ENCODE data around the gene MAP3K3. TPM values are rescaled to one million over a fixed set of nuclear protein-coding genes. Genes with fewer than 3 reads are reported as not detected.

MAP3K3 gene
- total and polyA plus RNA-seq, 2 experiments from 2014 or later, result 8.6 to 36.7 TPM

- H3K9ac ChIP-seq, result no peak overlapping the region
- 0 out of 2 replicates have a peak, but pooled peaks cover 4% of the 10 kb centered on the region for H3K4me1 ChIP-seq (ENCODE audit: insufficient read depth)
- no peak overlapping the region for H3K4me2 ChIP-seq (ENCODE audit: unreplicated experiment)
- no peaks in the 10 kb centered on the region for H3K9me3 ChIP-seq (ENCODE audit: low read depth)
- no peak overlapping the region for H3K27ac ChIP-seq
- WGBS, 2 experiments (ENCODE audit: low coverage in 1 of 2, low lambda C conversion rate in 2 of 2, missing lambda C conversion rate in 2 of 2), result 72 to 78% methylated on average over 17 to 24 of the region's 24 CpGs
- no peak overlapping the region for H3K4me3 ChIP-seq
- DNase-seq, result no peak
- H3F3A ChIP-seq (ENCODE audit: insufficient read depth), result peaks cover 16% of the 10 kb centered on the region; the same call in 1 of the 2 replicates
- no peaks in the 10 kb centered on the region for H3K36me3 ChIP-seq (ENCODE audit: low read depth)
- H3K9me2 ChIP-seq (ENCODE audit: insufficient read depth), result no peaks in the 10 kb centered on the region
- no peak for TF ChIP-seq EZH2 (IDR thresholded peaks at IDR 0.05; ENCODE audit: insufficient read depth, poor library complexity, severe bottlenecking)
- TF ChIP-seq EZH2phosphoT487 (IDR thresholded peaks at IDR 0.05; ENCODE audit: insufficient read depth, low read depth), result no peak
- no peaks in the 10 kb centered on the region for H3K79me2 ChIP-seq (ENCODE audit: insufficient read depth)
- no peaks in the 10 kb centered on the region for H4K20me1 ChIP-seq (ENCODE audit: insufficient read depth)
- in situ Hi-C loops (cut with MboI), result no loop called here
- no peaks in the 10 kb centered on the region for H3K27me3 ChIP-seq (replicated peaks; ENCODE audit: insufficient read depth)
- H2AFZ ChIP-seq, result no peak overlapping the region
Measured at GRCh38 chr17:63698381-63698885, 76.2 kb downstream of the MAP3K3 start.

- Histone ChIP-seq H3K79me2 (ENCODE audit: insufficient read depth) (no peaks in the 10 kb centered on the region), H3K4me1 (ENCODE audit: insufficient read depth) (0 out of 2 replicates have a peak, but pooled peaks cover 4% of the 10 kb centered on the region), H3K27ac (no peak overlapping the region), H3K4me3 (peak overlapping the region; percentile 62), H3K4me2 (ENCODE audit: unreplicated experiment) (peak overlapping the region; percentile 31), H3K36me3 (ENCODE audit: low read depth) (no peaks in the 10 kb centered on the region), H4K20me1 (ENCODE audit: insufficient read depth) (no peaks in the 10 kb centered on the region), H3K9me3 (ENCODE audit: low read depth) (no peaks in the 10 kb centered on the region), H2AFZ (no peak overlapping the region), H3K27me3 (replicated peaks; ENCODE audit: insufficient read depth) (no peaks in the 10 kb centered on the region), H3K9ac (peak overlapping the region; percentile 56; the same call in 1 of the 2 replicates), H3K9me2 (ENCODE audit: insufficient read depth) (no peaks in the 10 kb centered on the region), H3F3A (ENCODE audit: insufficient read depth) (peaks cover 16% of the 10 kb centered on the region; the same call in 1 of the 2 replicates)
- no peak for TF ChIP-seq EZH2phosphoT487 (IDR thresholded peaks at IDR 0.05; ENCODE audit: insufficient read depth, low read depth)
- TF ChIP-seq EZH2 (IDR thresholded peaks at IDR 0.05; ENCODE audit: insufficient read depth, poor library complexity, severe bottlenecking), result no peak
- DNase-seq, result peak; percentile 50
- WGBS, 2 experiments (ENCODE audit: low coverage in 1 of 2, low lambda C conversion rate in 2 of 2, missing lambda C conversion rate in 2 of 2), result 15 to 37% methylated on average over 18 to 44 of the region's 45 CpGs
- in situ Hi-C loops (cut with MboI), result no loop called here
Measured at GRCh38 chr17:63698886-63699637, 76.8 kb downstream of the MAP3K3 start.

DNA sequence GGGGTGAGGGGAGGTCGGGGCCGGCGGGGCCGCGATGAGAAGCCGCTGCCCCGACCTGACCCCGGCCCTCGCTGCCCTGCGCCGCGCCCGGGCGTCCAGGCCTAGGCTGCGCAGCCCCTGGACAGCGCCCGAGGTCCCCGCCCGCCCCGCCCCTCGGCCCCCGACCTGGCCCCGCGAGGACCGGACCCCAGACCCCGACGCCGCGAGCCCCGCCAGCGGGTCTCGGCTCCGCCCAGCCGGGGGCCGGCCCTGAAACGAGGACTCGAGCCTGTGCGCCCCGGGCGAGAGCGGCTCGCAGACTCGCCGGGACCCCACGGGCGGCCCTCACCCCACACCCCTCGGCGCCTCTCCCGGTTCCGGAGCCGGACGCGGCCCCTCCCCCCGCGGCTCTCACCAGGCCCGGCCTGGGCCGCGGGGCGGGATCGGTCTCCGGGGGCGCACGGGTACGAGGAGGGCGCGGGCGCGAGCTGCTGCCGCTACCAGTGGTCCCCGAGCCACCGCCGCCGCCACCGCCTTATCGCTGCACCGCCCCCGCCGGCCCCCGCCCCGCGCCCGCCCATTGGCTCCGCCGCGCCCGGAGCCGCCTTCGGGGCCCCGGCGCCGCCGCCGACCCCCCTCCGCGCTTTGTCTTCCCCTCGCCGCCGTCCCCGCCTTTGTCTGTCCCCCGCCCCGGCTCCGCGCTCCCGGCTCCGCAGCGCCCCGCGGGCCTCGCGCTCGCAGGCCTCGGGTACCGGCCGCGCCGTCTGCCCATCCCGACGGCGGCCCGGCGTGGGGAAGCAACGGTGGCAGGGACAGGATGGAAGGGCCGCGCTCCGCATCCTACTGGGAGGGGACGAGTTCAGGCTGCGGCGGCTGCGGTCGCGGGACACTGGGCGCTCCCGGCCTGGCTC is 77.7 kb downstream of the MAP3K3 start, which contains the start of gene LIMD2:
TSS of gene LIMD2 (minus strand) at position 488 of the 890 bp plus-strand sequence. CDS start 827 bp downstream, outside the sequence.
- Histone ChIP-seq H3K79me2 (ENCODE audit: insufficient read depth) (no peaks in the 10 kb centered on the region), H3K4me3 (peak within 1 kb of the TSS; percentile 62), H3K9ac (peak within 1 kb of the TSS; percentile 56), H3K4me1 (ENCODE audit: insufficient read depth) (0 out of 2 replicates have a peak, but pooled peaks cover 4% of the 10 kb centered on the region), H3F3A (ENCODE audit: insufficient read depth) (peaks cover 16% of the 10 kb centered on the region; the same call in 1 of the 2 replicates), H3K27ac (peak within 1 kb of the TSS; percentile 41), H3K4me2 (ENCODE audit: unreplicated experiment) (peak within 1 kb of the TSS; percentile 56), H3K9me3 (ENCODE audit: low read depth) (no peaks in the 10 kb centered on the region), H4K20me1 (ENCODE audit: insufficient read depth) (no peaks in the 10 kb centered on the region), H3K9me2 (ENCODE audit: insufficient read depth) (no peaks in the 10 kb centered on the region), H3K27me3 (replicated peaks; ENCODE audit: insufficient read depth) (no peaks in the 10 kb centered on the region), H3K36me3 (ENCODE audit: low read depth) (no peaks in the 10 kb centered on the region), H2AFZ (peak within 1 kb of the TSS; percentile 78)
- in situ Hi-C loops (cut with MboI), result no loop called here
- WGBS, 2 experiments (ENCODE audit: low coverage in 1 of 2, low lambda C conversion rate in 2 of 2, missing lambda C conversion rate in 2 of 2), result 1 to 3% methylated on average over 40 to 85 of the region's 133 CpGs
- DNase-seq, result peak; percentile 58
- TF ChIP-seq EZH2 (IDR thresholded peaks at IDR 0.05; ENCODE audit: insufficient read depth, poor library complexity, severe bottlenecking), result no peak
- TF ChIP-seq EZH2phosphoT487 (IDR thresholded peaks at IDR 0.05; ENCODE audit: insufficient read depth, low read depth), result no peak
